ENCODE results near the gene TRIM9. TPM values are rescaled to one million over a fixed set of nuclear protein-coding genes. Genes with fewer than 3 reads are reported as not detected.

Gene TRIM9
- total and polyA plus RNA-seq, 2 donors (not counting 1 experiment from before 2014, with no cell fraction given): 0.10 to 0.50 TPM

DNA sequence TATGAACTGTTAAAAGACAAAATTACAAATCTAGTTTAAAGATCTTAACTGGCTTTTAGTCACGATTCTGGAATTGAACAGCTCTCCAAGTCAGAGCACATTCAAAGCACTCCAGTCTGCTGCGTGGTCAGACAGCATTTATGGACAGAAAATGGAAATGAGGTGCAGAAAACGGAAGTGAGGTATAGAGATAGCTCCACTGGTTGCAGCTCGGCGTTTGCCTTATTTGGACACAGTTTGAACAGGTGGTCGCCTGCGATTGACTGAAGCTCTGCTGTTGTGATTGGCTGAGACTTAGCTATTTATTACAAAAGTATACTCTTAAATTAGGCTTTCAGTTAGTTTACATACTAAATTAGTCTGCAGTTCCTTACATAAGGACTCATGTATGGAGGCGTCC lies 28.3 kb downstream of the TRIM9 start:
- Histone ChIP-seq H3K9ac (ENCODE audit: insufficient read depth, low read length) (no peak overlapping the region), H2AFZ (ENCODE audit: low read length) (no peak overlapping the region), H3K4me3 (replicated peaks in 1 of 4; ENCODE audit: control extremely low read depth in 1 of 4, insufficient read depth in 1 of 4, low read depth in 3 of 4, low read length in 4 of 4) (no peak overlapping the region), H3K9me3 (ENCODE audit: control insufficient read depth, insufficient read depth, low read depth, low read length) (no peaks in the 10 kb centered on the region), H4K20me1 (ENCODE audit: control insufficient read depth, extremely low read depth, insufficient read depth, low read length) (no peaks in the 10 kb centered on the region), H3K27me3 (ENCODE audit: control insufficient read depth, insufficient read depth, low read length) (peaks cover 2% of the 10 kb centered on the region), H3K36me3 (ENCODE audit: control insufficient read depth, insufficient read depth, low read length) (no peaks in the 10 kb centered on the region), H3K4me2 (ENCODE audit: extremely low read depth, insufficient read depth, low read length) (no peak overlapping the region), H3K79me2 (ENCODE audit: control insufficient read depth, insufficient read depth, low read length) (no peaks in the 10 kb centered on the region), H3K4me1 (ENCODE audit: control insufficient read depth, extremely low read depth, insufficient read depth, low read length) (no peaks in the 10 kb centered on the region), H3K27ac (ENCODE audit: insufficient read depth, low read length) (no peak overlapping the region)
- DNase-seq (ENCODE audit: low read depth in 2 of 2): no peak
- TF ChIP-seq, protein P1, sequence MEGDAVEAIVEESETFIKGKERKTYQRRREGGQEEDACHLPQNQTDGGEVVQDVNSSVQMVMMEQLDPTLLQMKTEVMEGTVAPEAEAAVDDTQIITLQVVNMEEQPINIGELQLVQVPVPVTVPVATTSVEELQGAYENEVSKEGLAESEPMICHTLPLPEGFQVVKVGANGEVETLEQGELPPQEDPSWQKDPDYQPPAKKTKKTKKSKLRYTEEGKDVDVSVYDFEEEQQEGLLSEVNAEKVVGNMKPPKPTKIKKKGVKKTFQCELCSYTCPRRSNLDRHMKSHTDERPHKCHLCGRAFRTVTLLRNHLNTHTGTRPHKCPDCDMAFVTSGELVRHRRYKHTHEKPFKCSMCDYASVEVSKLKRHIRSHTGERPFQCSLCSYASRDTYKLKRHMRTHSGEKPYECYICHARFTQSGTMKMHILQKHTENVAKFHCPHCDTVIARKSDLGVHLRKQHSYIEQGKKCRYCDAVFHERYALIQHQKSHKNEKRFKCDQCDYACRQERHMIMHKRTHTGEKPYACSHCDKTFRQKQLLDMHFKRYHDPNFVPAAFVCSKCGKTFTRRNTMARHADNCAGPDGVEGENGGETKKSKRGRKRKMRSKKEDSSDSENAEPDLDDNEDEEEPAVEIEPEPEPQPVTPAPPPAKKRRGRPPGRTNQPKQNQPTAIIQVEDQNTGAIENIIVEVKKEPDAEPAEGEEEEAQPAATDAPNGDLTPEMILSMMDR (conservative IDR thresholded peaks at IDR 0.05 in 1 of 2, IDR thresholded peaks at IDR 0.05 in 1 of 2; ENCODE audit: low read depth in 1 of 2, low read length in 2 of 2): no peak
- no peak for TF ChIP-seq EZH2 (IDR thresholded peaks at IDR 0.05; ENCODE audit: low read length, missing control alignments)

DNA sequence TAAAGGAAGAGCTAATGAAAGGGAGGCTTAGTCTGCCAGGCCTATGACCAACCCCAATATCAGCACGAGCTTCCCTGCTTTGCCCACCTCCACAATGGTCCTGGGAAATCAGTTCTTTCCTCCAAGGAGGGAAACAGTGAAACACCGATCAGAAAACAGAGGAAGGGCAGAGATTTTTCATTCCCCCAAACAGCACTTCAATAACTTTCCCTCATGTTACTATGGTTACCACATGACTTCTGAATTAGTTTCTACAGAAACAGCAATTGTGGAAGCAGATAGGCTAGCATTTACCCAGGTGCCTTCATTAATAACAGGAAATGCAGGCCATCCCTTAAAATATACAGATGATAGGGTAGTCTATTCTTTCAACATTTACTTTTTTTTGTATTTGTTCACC lies 35.9 kb downstream of the TRIM9 start:
- TF ChIP-seq, protein P1 (conservative IDR thresholded peaks at IDR 0.05 in 1 of 2, IDR thresholded peaks at IDR 0.05 in 1 of 2; ENCODE audit: low read depth in 1 of 2, low read length in 2 of 2): no peak
- TF ChIP-seq EZH2 (IDR thresholded peaks at IDR 0.05; ENCODE audit: low read length, missing control alignments): no peak
- no peaks in the 10 kb centered on the region for H3K79me2 ChIP-seq (ENCODE audit: control insufficient read depth, insufficient read depth, low read length)
- H3K9ac ChIP-seq (ENCODE audit: insufficient read depth, low read length): no peak overlapping the region
- no peak overlapping the region for H3K27ac ChIP-seq (ENCODE audit: insufficient read depth, low read length)
- H3K9me3 ChIP-seq (ENCODE audit: control insufficient read depth, insufficient read depth, low read depth, low read length): no peaks in the 10 kb centered on the region
- H4K20me1 ChIP-seq (ENCODE audit: control insufficient read depth, extremely low read depth, insufficient read depth, low read length): no peaks in the 10 kb centered on the region
- DNase-seq (ENCODE audit: low read depth in 2 of 2): no peak
- H3K27me3 ChIP-seq (ENCODE audit: control insufficient read depth, insufficient read depth, low read length): no peaks in the 10 kb centered on the region
- no peak overlapping the region for H3K4me2 ChIP-seq (ENCODE audit: extremely low read depth, insufficient read depth, low read length)
- H3K4me1 ChIP-seq (ENCODE audit: control insufficient read depth, extremely low read depth, insufficient read depth, low read length): no peaks in the 10 kb centered on the region
- H2AFZ ChIP-seq (ENCODE audit: low read length): no peak overlapping the region
- H3K4me3 ChIP-seq (replicated peaks in 1 of 4; ENCODE audit: control extremely low read depth in 1 of 4, insufficient read depth in 1 of 4, low read depth in 3 of 4, low read length in 4 of 4): no peak overlapping the region
- no peaks in the 10 kb centered on the region for H3K36me3 ChIP-seq (ENCODE audit: control insufficient read depth, insufficient read depth, low read length)

DNA sequence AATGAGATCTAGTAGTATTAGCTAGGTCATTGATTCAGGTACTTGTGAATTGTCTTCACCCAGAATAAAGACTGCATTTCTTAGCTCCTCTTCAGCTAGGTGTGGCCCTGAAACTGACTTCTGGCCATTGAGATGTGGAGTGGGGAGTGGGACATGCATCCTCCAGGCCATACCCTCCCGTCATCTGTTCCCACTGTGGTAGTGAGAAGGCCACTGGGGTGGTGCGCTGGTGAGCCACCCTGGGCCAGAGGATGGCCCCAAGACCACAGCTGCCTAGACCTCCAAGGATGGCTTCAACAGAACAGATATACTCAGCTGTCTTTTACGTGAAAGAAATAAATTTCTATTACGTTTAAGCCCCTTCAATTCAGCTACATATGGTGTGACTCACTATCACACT lies 36.5 kb downstream of the TRIM9 start:
- no peak for TF ChIP-seq EZH2 (IDR thresholded peaks at IDR 0.05; ENCODE audit: low read length, missing control alignments)
- TF ChIP-seq, protein P1 (conservative IDR thresholded peaks at IDR 0.05 in 1 of 2, IDR thresholded peaks at IDR 0.05 in 1 of 2; ENCODE audit: low read depth in 1 of 2, low read length in 2 of 2): no peak
- Histone ChIP-seq H4K20me1 (ENCODE audit: control insufficient read depth, extremely low read depth, insufficient read depth, low read length) (no peaks in the 10 kb centered on the region), H3K36me3 (ENCODE audit: control insufficient read depth, insufficient read depth, low read length) (no peaks in the 10 kb centered on the region), H3K4me2 (ENCODE audit: extremely low read depth, insufficient read depth, low read length) (no peak overlapping the region), H3K9ac (ENCODE audit: insufficient read depth, low read length) (no peak overlapping the region), H3K4me1 (ENCODE audit: control insufficient read depth, extremely low read depth, insufficient read depth, low read length) (no peaks in the 10 kb centered on the region), H3K9me3 (ENCODE audit: control insufficient read depth, insufficient read depth, low read depth, low read length) (no peaks in the 10 kb centered on the region), H3K27ac (ENCODE audit: insufficient read depth, low read length) (no peak overlapping the region), H3K27me3 (ENCODE audit: control insufficient read depth, insufficient read depth, low read length) (no peaks in the 10 kb centered on the region), H3K79me2 (ENCODE audit: control insufficient read depth, insufficient read depth, low read length) (no peaks in the 10 kb centered on the region), H3K4me3 (replicated peaks in 1 of 4; ENCODE audit: control extremely low read depth in 1 of 4, insufficient read depth in 1 of 4, low read depth in 3 of 4, low read length in 4 of 4) (no peak overlapping the region), H2AFZ (ENCODE audit: low read length) (no peak overlapping the region)
- DNase-seq (ENCODE audit: low read depth in 2 of 2): no peak
